GM12878 (cell line): ENCODE data around the gene GALNT17. TPM values are rescaled to one million over a fixed set of nuclear protein-coding genes. Genes with fewer than 3 reads are reported as not detected.

Experiments
- ATAC-seq: fragments of 200-7000 bp; cut with Tn5 transposase; 3 replicates; pipeline ENCODE4 v1.9.1; 2020; ENCODE audit warnings: mild to moderate bottlenecking, moderate library complexity
- BruUV-seq: library from RNA; stranded (reverse); fragments of 400-500 nt; replicated peaks from 2 replicates; lab custom pipeline; 2021; lab: Mats Ljungman, UMichigan
- CTCF ChIA-PET: fragments of 300-600 bp; sonication (Branson Sonifier 250); formaldehyde crosslinking; extraction: SDS; loops from one replicate; lab custom pipeline; 2021; ENCODE audit warnings: inconsistent platforms; lab: Yijun Ruan, JAX
- POLR2A ChIA-PET: fragments of 350-600 bp; formaldehyde crosslinking; extraction: SDS; loops from one replicate; lab custom pipeline; 2021; ENCODE audit warnings: inconsistent platforms; lab: Charles Lee
- RAD21 ChIA-PET: fragments of 300-600 bp; sonication (Branson Sonifier 250); formaldehyde crosslinking; loops from one replicate; lab custom pipeline; 2023; ENCODE audit warnings: antibody characterized with exemption; ENCODE audit not compliant: unreplicated experiment; lab: Charles Lee
- SMC1A ChIA-PET: fragments of 300-600 bp; sonication (Branson Sonifier 250); formaldehyde crosslinking; loops from one replicate; lab custom pipeline; 2023; ENCODE audit not compliant: unreplicated experiment, uncharacterized antibody; lab: Charles Lee
- DNase-seq: peaks from one replicate; pipeline ENCODE4 v3.0.0-alpha.2; 2011; ENCODE audit warnings: low read depth, low spot score
- FAIRE-seq: peaks from 3 replicates; lab custom pipeline; 2011; peaks lifted over from hg19 to GRCh38; lab: Jason Lieb, UNC
- H2AFZ ChIP-seq: 2 replicates; pipeline ENCODE4 v1.6.0; 2011; ENCODE audit warnings: low read depth, low read length, control low read depth; ENCODE audit not compliant: control insufficient read depth
- H3K27ac ChIP-seq: 2 replicates; pipeline ENCODE4 v1.5.1; 2011; ENCODE audit warnings: control low read depth; ENCODE audit not compliant: control insufficient read depth, insufficient read depth
- H3K27me3 ChIP-seq, 2 experiments: replicated peaks in 1 of 2; 2 replicates each; pipeline versions ENCODE4 v1.6.0 to v1.6.1; 2011; ENCODE audit warnings: low read length in 1 of 2; ENCODE audit not compliant: control insufficient read depth in 2 of 2, insufficient read depth in 2 of 2
- H3K36me3 ChIP-seq, 2 experiments: 2 replicates each; pipeline ENCODE4 v1.5.1; 2011; ENCODE audit warnings: low read length in 1 of 2; ENCODE audit not compliant: control insufficient read depth in 2 of 2, insufficient read depth in 2 of 2
- H3K4me1 ChIP-seq: 2 replicates; pipeline ENCODE4 v1.6.1; 2011; ENCODE audit warnings: mild to moderate bottlenecking, low read length, moderate library complexity, mixed read lengths; ENCODE audit not compliant: control insufficient read depth, insufficient read depth
- H3K4me2 ChIP-seq: 2 replicates; pipeline ENCODE4 v1.6.0; 2011; ENCODE audit warnings: control low read depth; ENCODE audit not compliant: control insufficient read depth, insufficient read depth
- H3K4me3 ChIP-seq: fragments of 200-600 bp; sonication (generic); 2 replicates; pipeline ENCODE4 v1.5.1; 2016
- H3K79me2 ChIP-seq: 2 replicates; pipeline ENCODE4 v1.6.0; 2011; ENCODE audit warnings: low read length; ENCODE audit not compliant: control insufficient read depth, insufficient read depth
- H3K9ac ChIP-seq: 2 replicates; pipeline ENCODE4 v1.8.0; 2011; ENCODE audit warnings: low read length, control low read depth, mixed read lengths; ENCODE audit not compliant: control insufficient read depth, insufficient read depth
- H3K9me3 ChIP-seq: replicated peaks from 3 replicates; pipeline ENCODE4 v1.5.1; 2011; ENCODE audit warnings: mild to moderate bottlenecking, low read length; ENCODE audit not compliant: control insufficient read depth, insufficient read depth
- H4K20me1 ChIP-seq: 2 replicates; pipeline ENCODE4 v1.6.0; 2011; ENCODE audit not compliant: control insufficient read depth, insufficient read depth
- FOXK2 ChIP-seq: fragments of 450-650 bp; IDR thresholded peaks from 2 replicates; pipeline ENCODE4 v1.6.1; 2017; ENCODE audit warnings: mild to moderate bottlenecking, moderate library complexity
- IKZF2 ChIP-seq, 2 experiments: fragments of 450-650 bp; IDR thresholded peaks; 2 replicates each; pipeline ENCODE4 v1.6.1; 2017; ENCODE audit warnings: mild to moderate bottlenecking in 2 of 2, moderate library complexity in 2 of 2
- MYB ChIP-seq: fragments of 150-350 bp; IDR thresholded peaks from 2 replicates; pipeline ENCODE4 v1.6.1; 2014; ENCODE audit warnings: mild to moderate bottlenecking, low read depth, low read length, borderline replicate concordance
- NFIC ChIP-seq: IDR thresholded peaks from 2 replicates; pipeline ENCODE4 v1.6.1; 2012; ENCODE audit warnings: low read depth, mild to moderate bottlenecking, inconsistent platforms, low read length, moderate library complexity
- NFYA ChIP-seq: IDR thresholded peaks from 2 replicates; pipeline ENCODE4 v1.6.1; 2011; ENCODE audit warnings: low read depth, mild to moderate bottlenecking, low read length, improper control_type of control experiment, borderline replicate concordance
- NR2F1 ChIP-seq: fragments of 450-650 bp; conservative IDR thresholded peaks from 2 replicates; pipeline ENCODE4 v1.6.1; 2017; ENCODE audit warnings: mild to moderate bottlenecking
- POU2F2 ChIP-seq: IDR thresholded peaks from 3 replicates; pipeline ENCODE4 v1.6.1; 2011; ENCODE audit warnings: low read depth, mild to moderate bottlenecking, low read length, borderline replicate concordance
- RCOR1 ChIP-seq: conservative IDR thresholded peaks from 2 replicates; pipeline ENCODE4 v1.6.1; 2012; ENCODE audit warnings: low read depth, low read length, improper control_type of control experiment
- RELB ChIP-seq: fragments of 450-650 bp; IDR thresholded peaks from 2 replicates; pipeline ENCODE4 v1.6.1; 2017; ENCODE audit warnings: low read depth, mild to moderate bottlenecking, moderate library complexity
- REST ChIP-seq: IDR thresholded peaks from 2 replicates; pipeline ENCODE4 v1.6.1; 2012; ENCODE audit warnings: mild to moderate bottlenecking, low read depth, low read length
- SIN3A ChIP-seq: IDR thresholded peaks from 2 replicates; pipeline ENCODE4 v1.6.1; 2012; ENCODE audit warnings: low read depth, low read length, improper control_type of control experiment
- SMAD1 ChIP-seq: fragments of 450-650 bp; IDR thresholded peaks from 2 replicates; pipeline ENCODE4 v1.6.1; 2018; ENCODE audit warnings: mild to moderate bottlenecking, low read depth; ENCODE audit not compliant: partially characterized antibody
- SRF ChIP-seq, 2 experiments: IDR thresholded peaks; 2 replicates each; pipeline ENCODE4 v1.6.1; 2011; ENCODE audit warnings: low read depth in 2 of 2, low read length in 2 of 2, mild to moderate bottlenecking in 1 of 2, moderate library complexity in 1 of 2
- TARDBP ChIP-seq: IDR thresholded peaks from 2 replicates; pipeline ENCODE4 v1.6.1; 2016; ENCODE audit warnings: borderline replicate concordance
- USF1 ChIP-seq: IDR thresholded peaks from 2 replicates; pipeline ENCODE4 v1.6.1; 2011; ENCODE audit warnings: borderline replicate concordance, low read depth, mild to moderate bottlenecking, moderate library complexity, mixed read lengths, low read length; ENCODE audit not compliant: insufficient read depth; ENCODE audit errors: extremely low read length
- YY1 ChIP-seq: IDR thresholded peaks from 2 replicates; pipeline ENCODE4 v1.6.1; 2011; ENCODE audit warnings: low read depth, mild to moderate bottlenecking, low read length
- WGBS: methylation state at CpG from one replicate; pipeline ENCODE4 v1.1.6; 2016; ENCODE audit warnings: low lambda C conversion rate; ENCODE audit not compliant: insufficient replicate concordance, insufficient coverage; ENCODE audit errors: missing lambda C conversion rate; 5-methylcytosine and 5-hydroxymethylcytosine counted together
- in situ Hi-C: fragments of 300-500 bp; cut with MboI; formaldehyde crosslinking; loops from 9 replicates; pipeline ENCODE4 v1.14.3; 2018; ENCODE audit warnings: mixed read lengths
- intact Hi-C: fragments of 100-400 bp; cut with micrococcal nuclease; formaldehyde crosslinking; loops from one replicate; pipeline ENCODE4 v1.14.2; 2022; ENCODE audit not compliant: unreplicated experiment
- polyA plus RNA-seq, 11 experiments: library from polyadenylated mRNA; depleted of rRNA in 4 of 11; unstranded in 6 of 11; stranded (reverse) in 5 of 11; fragments of >200 nt; fragmentation: Nextera tagmentation in 4 of 11; fragmentation: Illumina TruSeq in 1 of 11; extraction: Ambion mirVana in 4 of 11; extraction: Trizol in 1 of 11; gene quantifications; 1 replicate in 1 of 11; 2 replicates in 10 of 11; pipeline versions ENCODE4 v1.2.1 to v1.2.3, GENCODE V29; 2011 to 2016; ENCODE audit warnings: inconsistent platforms in 2 of 11, missing spikeins in 2 of 11, low read depth in 1 of 11
- total RNA-seq, 4 experiments: library from RNA; depleted of rRNA in 3 of 4; stranded (reverse); fragments of >200 nt in 3 of 4; fragmentation: Illumina TruSeq in 1 of 4; extraction: Trizol in 1 of 4; gene quantifications; 2 replicates each; pipeline versions ENCODE4 v1.2.1 to v1.2.3, GENCODE V29; 2013 to 2021

GALNT17 gene
- total and polyA plus RNA-seq, 10 of the 15 experiments (the other 5 are each of a cell fraction or from before 2014, with no cell fraction given): 0.12 to 0.15 TPM; not detected in 8

- no peak overlapping the region for H3K4me2 ChIP-seq
- no peak overlapping the region for H2AFZ ChIP-seq
- DNase-seq (no peak), ATAC-seq (no peak), FAIRE-seq (no peak)
- H3K27me3 ChIP-seq: no peaks in the 10 kb centered on the region
- BruUV-seq: no TSS peak
- H3K4me3 ChIP-seq: no peak overlapping the region
- intact Hi-C loops (no loop called here), in situ Hi-C loops (no loop called here)
- ChIA-PET CTCF (no interaction called here), SMC1A (no interaction called here), POLR2A (no interaction called here), RAD21 (no interaction called here)
- no peak overlapping the region for H3K9ac ChIP-seq
- H3K79me2 ChIP-seq: no peaks in the 10 kb centered on the region
- H3K4me1 ChIP-seq: no peaks in the 10 kb centered on the region
- WGBS: 59% methylated on average over 6 of the region's 6 CpGs
- no peaks in the 10 kb centered on the region; the same call in 2 of the 3 replicates for H3K9me3 ChIP-seq
- H3K27ac ChIP-seq: no peak overlapping the region
- H3K36me3 ChIP-seq: no peaks in the 10 kb centered on the region
- no peaks in the 10 kb centered on the region for H4K20me1 ChIP-seq
- no peak for TF ChIP-seq FOXK2
- no peak for TF ChIP-seq RELB
- TF ChIP-seq MYB: no peak
- TF ChIP-seq NFYA: no peak
- TF ChIP-seq YY1: no peak
- TF ChIP-seq NR2F1: no peak
- TF ChIP-seq TARDBP: no peak
- TF ChIP-seq SIN3A: no peak
- no peak for TF ChIP-seq RCOR1
- no peak for TF ChIP-seq IKZF2 (IDR thresholded peaks at IDR 0.05)
- no peak for TF ChIP-seq SMAD1
- TF ChIP-seq NFIC: no peak
- no peak for TF ChIP-seq REST
- no peak for TF ChIP-seq SRF (IDR thresholded peaks at IDR 0.05; ENCODE audit: low read depth in 2 of 2, low read length in 2 of 2)
- TF ChIP-seq POU2F2: no peak
- no peak for TF ChIP-seq USF1
These were observed 359.4 kb downstream of the GALNT17 start for GRCh38 chr7:71491336-71491735.
